Ectodermal cell (in vitro differentiated cells): Measurements from ENCODE around the gene HEATR3. TPM values are rescaled to one million over a fixed set of nuclear protein-coding genes. Genes with fewer than 3 reads are reported as not detected.
A peak's percentile ranks its signal among the peaks of the same experiment; 100 is the strongest.

ENCODE experiments used
- H3K27ac ChIP-seq: 2 replicates; pipeline ENCODE4 v1.7.0; 2013; ENCODE audit warnings: mild to moderate bottlenecking, low read depth, low read length; ENCODE audit not compliant: insufficient read depth, poor library complexity, severe bottlenecking
- H3K27me3 ChIP-seq: 2 replicates; pipeline ENCODE4 v1.7.0; 2013; ENCODE audit warnings: mild to moderate bottlenecking, low read length; ENCODE audit not compliant: insufficient read depth, control insufficient read depth, poor library complexity, severe bottlenecking
- H3K36me3 ChIP-seq: one replicate; pipeline ENCODE4 v1.7.0; 2013; ENCODE audit warnings: low read length; ENCODE audit not compliant: control insufficient read depth, insufficient read depth
- H3K4me1 ChIP-seq: one replicate; pipeline ENCODE4 v1.7.0; 2013; ENCODE audit warnings: low read length; ENCODE audit not compliant: control insufficient read depth, insufficient read depth
- H3K4me3 ChIP-seq: 2 replicates; pipeline ENCODE4 v1.7.0; 2013; ENCODE audit warnings: low read depth, low read length, control low read depth; ENCODE audit not compliant: insufficient read depth
- H3K9me3 ChIP-seq: 2 replicates; pipeline ENCODE4 v1.7.0; 2013; ENCODE audit warnings: mild to moderate bottlenecking, low read length, moderate library complexity; ENCODE audit not compliant: control insufficient read depth
- WGBS, 2 experiments: methylation state at CpG; one replicate each; pipeline ENCODE4 v1.1.7; 2013; ENCODE audit warnings: missing lambda C conversion rate in 2 of 2; 5-methylcytosine and 5-hydroxymethylcytosine counted together
- polyA plus RNA-seq, 4 experiments: library from polyadenylated mRNA; stranded (reverse); fragments of 50-300 nt; gene quantifications; one replicate each; pipeline ENCODE4 v1.2.3, GENCODE V29; 2013

Gene HEATR3, protein sequence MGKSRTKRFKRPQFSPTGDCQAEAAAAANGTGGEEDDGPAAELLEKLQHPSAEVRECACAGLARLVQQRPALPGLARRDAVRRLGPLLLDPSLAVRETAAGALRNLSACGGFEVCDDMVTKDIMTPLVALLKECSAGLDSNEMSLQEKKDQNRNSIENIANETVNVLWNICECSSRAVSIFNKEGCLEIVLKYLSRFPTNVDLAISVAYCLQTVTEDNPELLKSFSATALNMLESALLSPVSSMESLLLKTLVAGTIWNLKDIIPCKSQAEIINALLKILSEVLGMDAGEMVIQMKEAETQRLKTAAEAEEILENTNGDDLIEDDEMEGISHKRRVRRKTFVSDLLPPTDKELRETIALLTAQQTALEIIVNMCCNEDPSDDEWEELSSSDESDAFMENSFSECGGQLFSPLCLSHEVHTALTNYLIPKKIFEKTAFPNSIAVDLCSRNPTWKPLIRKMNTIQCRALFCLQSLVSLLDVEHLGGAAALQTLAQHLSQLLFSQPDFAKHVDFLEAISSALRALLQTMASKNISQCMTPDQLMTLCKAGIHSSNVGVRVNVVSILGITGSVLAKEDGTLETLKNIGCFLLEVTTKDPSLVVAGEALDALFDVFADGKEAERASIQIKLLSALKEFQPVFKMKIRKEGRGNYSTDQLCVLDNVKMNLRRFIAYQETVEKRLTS
- 22.7 TPM for polyA plus RNA-seq (2013, experiment 1 of 4)
- 24.5 TPM for polyA plus RNA-seq (2013, experiment 2 of 4)
- polyA plus RNA-seq (2013, experiment 3 of 4): 18.0 TPM
- polyA plus RNA-seq (2013, experiment 4 of 4): 18.3 TPM

- Histone ChIP-seq H3K4me1 (peaks cover 5% of the 10 kb centered on the region), H3K27ac (peak within 1 kb of the TSS; percentile 89), H3K4me3 (peak within 1 kb of the TSS; percentile 89), H3K27me3 (no peaks in the 10 kb centered on the region), H3K36me3 (no peaks in the 10 kb centered on the region), H3K9me3 (no peaks in the 10 kb centered on the region)
- WGBS, 2 experiments: 2 to 3% methylated on average over 90 to 91 of the region's 91 CpGs
Observed at GRCh38 chr16:50065624-50066481, at the start of gene HEATR3. Gene HEATR3, plus strand, starts transcription at chr16:50065970. Its CDS starts 162 bp downstream, at chr16:50066132.

DNA sequence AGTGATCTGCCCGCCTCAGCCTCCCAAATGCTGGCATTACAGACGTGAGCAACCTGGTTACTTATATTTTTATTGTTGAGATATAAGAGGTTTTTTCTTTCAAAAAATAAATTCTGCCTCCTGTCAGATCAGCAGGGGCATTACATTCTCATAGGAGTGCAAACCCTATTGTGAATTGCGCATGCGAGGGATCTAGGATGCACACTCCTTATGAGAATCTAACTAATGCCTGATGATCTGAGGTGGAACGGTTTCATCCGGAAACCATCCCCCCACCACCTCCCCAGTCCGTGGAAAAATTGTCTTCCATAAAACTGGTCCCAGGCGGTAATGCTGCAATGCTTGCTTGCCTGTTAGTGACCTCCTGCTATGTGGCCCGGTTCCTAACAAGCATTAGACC lies 48.2 kb upstream of the HEATR3 start:
- peaks cover 12% of the 10 kb centered on the region for H3K4me1 ChIP-seq
- no peak overlapping the region for H3K27ac ChIP-seq
- no peaks in the 10 kb centered on the region for H3K27me3 ChIP-seq
- no peaks in the 10 kb centered on the region for H3K9me3 ChIP-seq
- H3K4me3 ChIP-seq: no peak overlapping the region
- 87 to 91% methylated on average over 8 to 9 of the region's 9 CpGs for WGBS, 2 experiments
- no peaks in the 10 kb centered on the region for H3K36me3 ChIP-seq

DNA sequence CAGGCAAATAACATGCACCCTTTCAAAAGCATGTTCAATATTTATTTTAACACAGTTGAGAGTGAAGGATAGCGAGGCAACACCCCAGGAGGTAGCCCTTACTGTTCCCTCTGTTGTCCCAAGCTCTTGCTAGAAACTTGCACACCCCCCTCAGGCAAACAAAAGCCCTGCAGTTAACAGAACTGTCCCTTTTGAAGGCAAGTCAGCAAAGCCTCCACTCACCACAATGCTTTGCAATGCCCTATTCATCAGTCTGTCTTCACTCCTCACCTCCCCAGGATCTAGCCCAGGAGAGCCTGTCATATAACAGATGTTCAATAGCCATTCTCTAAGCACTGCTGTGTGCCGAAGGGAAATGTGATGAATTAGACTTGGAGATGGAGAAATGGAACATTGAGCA lies 44.2 kb upstream of the HEATR3 start:
- Histone ChIP-seq H3K27me3 (no peaks in the 10 kb centered on the region), H3K27ac (no peak overlapping the region), H3K9me3 (no peaks in the 10 kb centered on the region), H3K4me3 (no peak overlapping the region), H3K4me1 (peaks cover 16% of the 10 kb centered on the region), H3K36me3 (no peaks in the 10 kb centered on the region)
- 8 to 19% methylated on average over 2 of the region's 2 CpGs for WGBS, 2 experiments

GRCh38 chr16:50023641-50024040 lies 42.1 kb upstream of the HEATR3 start:
- no peak overlapping the region for H3K27ac ChIP-seq
- no peaks in the 10 kb centered on the region for H3K36me3 ChIP-seq
- peaks cover 16% of the 10 kb centered on the region for H3K4me1 ChIP-seq
- H3K27me3 ChIP-seq: no peaks in the 10 kb centered on the region
- 62 to 72% methylated on average over 4 of the region's 4 CpGs for WGBS, 2 experiments
- no peaks in the 10 kb centered on the region for H3K9me3 ChIP-seq
- H3K4me3 ChIP-seq: no peak overlapping the region

DNA sequence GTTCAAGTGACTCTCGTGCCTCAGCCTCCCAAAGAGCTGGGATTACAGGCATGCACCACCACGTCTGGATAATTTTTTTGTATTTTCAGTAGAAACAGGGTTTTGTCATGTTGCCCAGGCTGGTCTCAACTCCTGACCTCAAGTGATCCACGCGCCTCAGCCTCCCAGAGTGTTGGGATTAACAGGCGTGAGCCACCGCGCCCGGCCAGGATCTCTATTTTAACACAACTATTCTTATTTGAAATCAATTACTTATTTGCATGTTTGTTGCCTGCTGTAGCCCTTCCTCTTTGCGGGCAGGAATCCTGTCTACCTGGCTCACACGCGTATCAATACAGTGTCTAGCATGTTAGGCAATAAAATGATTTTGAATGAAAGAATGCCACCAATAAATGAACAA lies 41.6 kb upstream of the HEATR3 start:
- Histone ChIP-seq H3K4me3 (no peak overlapping the region), H3K9me3 (no peaks in the 10 kb centered on the region), H3K27me3 (no peaks in the 10 kb centered on the region), H3K27ac (no peak overlapping the region), H3K4me1 (peaks cover 16% of the 10 kb centered on the region), H3K36me3 (no peaks in the 10 kb centered on the region)
- 92 to 93% methylated on average over 11 of the region's 11 CpGs for WGBS, 2 experiments

GRCh38 chr16:50024684-50025536 lies 40.9 kb upstream of the HEATR3 start, which contains the start of gene CNEP1R1:
Gene CNEP1R1, plus strand, starts transcription at chr16:50025225. Its CDS starts 91 bp downstream, at chr16:50025316.
- Histone ChIP-seq H3K27me3 (no peaks in the 10 kb centered on the region), H3K4me1 (peaks cover 16% of the 10 kb centered on the region), H3K4me3 (peak within 1 kb of the TSS; percentile 88), H3K27ac (no peak within 1 kb of the TSS), H3K36me3 (no peaks in the 10 kb centered on the region), H3K9me3 (no peaks in the 10 kb centered on the region)
- 1% methylated on average over 65 of the region's 65 CpGs for WGBS, 2 experiments

- WGBS, 2 experiments: 1 to 2% methylated on average over 17 of the region's 17 CpGs
- Histone ChIP-seq H3K9me3 (no peaks in the 10 kb centered on the region), H3K4me1 (peaks cover 16% of the 10 kb centered on the region), H3K36me3 (no peaks in the 10 kb centered on the region), H3K4me3 (peak overlapping the region; percentile 88), H3K27me3 (no peaks in the 10 kb centered on the region), H3K27ac (no peak overlapping the region)
Observed at GRCh38 chr16:50025537-50025931, 40.2 kb upstream of the HEATR3 start.

- no peak overlapping the region for H3K4me3 ChIP-seq
- H3K27me3 ChIP-seq: no peaks in the 10 kb centered on the region
- WGBS, 2 experiments: 94 to 96% methylated on average over 3 to 5 of the region's 5 CpGs
- H3K27ac ChIP-seq: no peak overlapping the region
- H3K36me3 ChIP-seq: peaks cover 11% of the 10 kb centered on the region
- H3K4me1 ChIP-seq: peaks cover 4% of the 10 kb centered on the region
- H3K9me3 ChIP-seq: no peaks in the 10 kb centered on the region
Observed at GRCh38 chr16:50027829-50028228, 37.9 kb upstream of the HEATR3 start.

- H3K4me3 ChIP-seq: no peak overlapping the region
- H3K27me3 ChIP-seq: no peaks in the 10 kb centered on the region
- H3K4me1 ChIP-seq: no peaks in the 10 kb centered on the region
- peaks cover 27% of the 10 kb centered on the region for H3K36me3 ChIP-seq
- no peak overlapping the region for H3K27ac ChIP-seq
- H3K9me3 ChIP-seq: no peaks in the 10 kb centered on the region
- 90 to 100% methylated on average over 3 of the region's 3 CpGs for WGBS, 2 experiments
Observed at GRCh38 chr16:50035468-50035992, 30.2 kb upstream of the HEATR3 start.
